HG02623 (cell line): Measurements from ENCODE around the gene OR52N1.
A peak's percentile ranks its signal among the peaks of the same experiment; 100 is the strongest.

ENCODE experiments used
- ATAC-seq: cut with Tn5 transposase; IDR thresholded peaks from one replicate; pipeline ENCODE4 v1.9.1; 2021; ENCODE audit warnings: moderate library complexity; ENCODE audit not compliant: unreplicated experiment

The OR52N1 gene

GRCh38 chr11:5791165-5791564, at the start of gene OR52N1:
Gene OR52N1, minus strand, starts transcription at chr11:5791265. Its CDS starts 2,449 bp downstream, at chr11:5788816.
- no peak for ATAC-seq

GRCh38 chr11:5837695-5838094, 46.6 kb upstream of the OR52N1 start:
- no peak for ATAC-seq

GRCh38 chr11:5833446-5833845, 42.4 kb upstream of the OR52N1 start:
- ATAC-seq: no peak

GRCh38 chr11:5831196-5831829, 40.2 kb upstream of the OR52N1 start:
- no peak for ATAC-seq

DNA sequence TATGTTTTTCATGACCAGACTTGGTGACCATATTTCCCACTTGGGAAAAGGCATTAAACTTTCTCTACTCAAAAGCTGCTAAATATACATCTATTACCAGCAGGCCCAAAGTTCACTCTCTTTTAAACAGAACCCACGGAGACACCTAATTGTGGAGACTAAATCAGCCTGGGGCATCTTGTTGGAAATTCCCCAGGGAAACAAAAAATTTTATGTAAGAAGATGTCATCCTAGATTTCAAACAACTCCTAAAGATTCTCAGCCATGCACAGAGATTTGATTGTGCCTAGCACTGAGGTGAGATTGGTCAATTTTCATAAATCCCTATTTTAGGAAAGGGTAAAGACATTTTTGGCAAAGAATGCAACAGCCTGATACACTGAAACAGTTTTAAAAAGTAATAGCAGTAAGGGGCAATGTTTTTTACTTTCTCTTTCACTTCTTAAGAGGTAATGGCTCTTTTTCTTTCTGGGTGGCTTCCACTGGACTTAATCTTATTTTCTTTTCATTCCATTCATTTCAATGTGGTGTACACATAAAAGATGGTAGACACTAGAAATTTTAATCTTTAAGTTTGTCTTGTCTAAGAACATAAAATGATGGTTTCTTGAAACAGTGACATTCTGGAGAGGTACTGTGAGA, 27.3 kb upstream of the OR52N1 start:
- peak; percentile 63 for ATAC-seq

DNA sequence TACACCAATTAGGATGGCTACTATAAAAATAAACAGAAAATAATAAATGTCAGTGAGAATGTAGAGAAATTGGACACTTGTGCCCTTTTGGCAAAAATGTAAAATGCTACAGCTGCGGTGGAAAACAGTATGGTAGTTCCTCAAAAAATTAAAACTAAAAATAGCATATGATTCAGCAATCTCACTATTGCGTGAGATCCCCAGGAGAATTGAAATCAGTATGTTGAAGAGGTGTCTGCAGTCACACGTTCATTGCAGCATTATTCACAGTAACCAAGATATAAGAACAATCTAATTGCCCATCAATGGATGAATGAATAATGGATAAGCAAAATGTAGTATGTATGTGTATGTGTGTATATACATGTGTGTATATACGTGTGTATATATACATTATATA, 24.5 kb upstream of the OR52N1 start:
- ATAC-seq: no peak

GRCh38 chr11:5809905-5810795, 19.1 kb upstream of the OR52N1 start:
- ATAC-seq: no peak

DNA sequence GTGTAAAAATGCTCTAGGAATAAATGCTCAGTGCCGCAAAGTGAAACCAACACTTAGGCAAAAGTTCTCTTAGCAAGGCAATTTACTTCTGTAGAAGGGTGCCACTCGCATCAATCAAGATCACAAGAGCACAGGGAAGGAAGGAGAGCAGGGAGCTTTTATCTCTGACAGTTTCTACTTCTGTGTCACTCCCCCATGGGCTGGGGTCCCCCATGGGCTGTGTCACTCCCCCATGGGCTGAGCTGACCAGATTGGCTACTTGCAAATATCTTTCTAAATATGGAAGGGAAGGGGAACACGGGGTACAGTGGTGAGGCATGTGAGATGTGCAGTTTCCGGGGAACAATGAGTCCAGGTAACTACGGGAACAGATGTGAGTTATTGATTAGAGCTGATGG, 18.1 kb upstream of the OR52N1 start:
- ATAC-seq: no peak

DNA sequence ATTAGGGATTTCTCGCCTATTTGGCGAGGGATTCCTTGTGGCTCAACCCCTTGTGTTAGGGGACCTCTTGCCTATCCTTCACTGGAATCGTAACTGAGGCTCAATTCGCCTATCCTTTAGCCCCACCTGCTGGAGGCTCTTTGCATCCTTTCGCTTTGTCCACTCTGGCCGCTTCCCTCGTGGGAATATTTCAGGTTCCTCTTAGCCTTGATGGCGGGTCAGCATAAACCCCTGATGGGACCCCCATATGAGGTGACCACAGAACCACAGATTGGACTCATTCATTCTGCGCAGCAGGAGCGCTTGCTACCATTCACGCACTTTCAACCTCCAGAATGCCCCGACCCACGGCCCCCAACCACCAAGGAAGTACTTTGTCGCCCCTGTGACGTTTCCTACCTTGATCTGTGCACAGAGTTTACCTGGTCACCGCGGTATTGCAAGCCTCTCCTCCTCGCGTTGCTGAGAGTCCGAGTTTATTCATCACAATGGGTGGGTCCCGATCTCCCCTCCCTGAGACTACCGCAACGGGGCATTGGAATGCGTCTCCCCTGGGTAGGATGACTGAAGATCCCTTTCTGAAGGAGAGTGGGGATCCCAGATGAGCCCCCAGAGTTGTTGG, 17.5 kb upstream of the OR52N1 start, which contains the start of gene OR52N2:
Gene OR52N2, plus strand, starts transcription at position 425 of the 622 bp plus-strand sequence. CDS start 11,412 bp downstream, outside the sequence.
- peak; percentile 91 for ATAC-seq

- ATAC-seq: no peak
Observed at GRCh38 chr11:5807580-5807979, 16.5 kb upstream of the OR52N1 start.

DNA sequence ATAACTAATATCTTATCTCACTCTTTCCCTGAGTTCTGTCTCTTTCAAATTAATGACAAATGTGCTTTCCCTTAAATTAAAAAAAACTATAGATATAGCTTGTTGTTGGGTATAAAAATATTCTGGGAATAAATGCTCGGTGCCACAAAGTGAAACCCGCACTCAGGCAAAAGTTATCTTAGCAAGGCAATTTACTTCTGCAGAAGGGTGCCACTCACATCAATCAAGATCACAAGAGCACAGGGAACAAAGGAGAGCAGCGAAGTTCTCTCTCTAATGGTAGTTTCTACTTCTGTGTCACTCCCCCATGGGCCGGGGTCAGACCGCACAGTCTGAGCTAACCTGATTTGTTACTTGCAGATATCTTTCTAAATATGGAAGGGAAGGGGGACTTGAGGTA, 12.9 kb upstream of the OR52N1 start:
- ATAC-seq: no peak

DNA sequence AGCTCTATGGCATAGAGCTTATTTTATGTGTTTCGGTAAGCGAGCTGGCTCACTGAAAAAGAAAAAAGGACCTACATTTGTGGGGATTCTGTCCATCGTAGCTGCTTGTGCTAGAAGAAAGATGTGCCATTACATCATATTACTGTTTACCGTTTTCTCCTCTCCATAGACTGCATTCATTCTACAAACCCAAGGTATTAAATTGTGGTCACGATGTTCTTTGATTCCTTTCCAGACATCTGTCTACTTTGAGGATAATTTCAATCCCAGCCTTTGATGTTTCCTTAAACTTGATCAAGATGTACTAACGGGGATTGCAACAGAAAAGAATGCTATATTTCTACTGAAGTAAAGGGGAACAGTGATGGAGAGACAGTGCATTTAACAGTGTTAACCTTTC, 5.5 kb upstream of the OR52N1 start:
- ATAC-seq: no peak

DNA sequence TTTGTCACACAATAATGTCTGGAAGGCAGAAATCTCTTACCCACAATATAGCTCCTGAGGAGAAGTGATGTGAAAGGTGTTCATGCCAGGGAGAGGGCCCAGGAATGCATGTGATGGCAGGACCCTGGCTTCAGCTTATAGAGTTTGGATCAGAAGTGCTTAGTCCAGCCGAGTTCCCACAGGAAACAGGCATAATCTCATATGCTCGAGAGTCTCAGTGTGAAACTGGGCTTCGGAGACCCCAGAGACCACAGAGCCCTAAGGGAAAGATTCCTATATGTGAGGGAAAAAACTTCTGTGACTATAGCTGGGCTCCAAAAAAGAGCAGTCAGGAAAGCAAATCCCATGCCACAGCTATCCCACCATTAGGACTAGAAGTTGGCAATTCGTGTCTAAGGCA, 7.8 kb downstream of the OR52N1 start, which contains the start of gene OR52N5:
Gene OR52N5, minus strand, starts transcription at position 101 of the 400 bp plus-strand sequence. CDS start 4,721 bp downstream, outside the sequence.
- no peak for ATAC-seq

GRCh38 chr11:5767056-5767455, 24.0 kb downstream of the OR52N1 start:
- ATAC-seq: no peak

DNA sequence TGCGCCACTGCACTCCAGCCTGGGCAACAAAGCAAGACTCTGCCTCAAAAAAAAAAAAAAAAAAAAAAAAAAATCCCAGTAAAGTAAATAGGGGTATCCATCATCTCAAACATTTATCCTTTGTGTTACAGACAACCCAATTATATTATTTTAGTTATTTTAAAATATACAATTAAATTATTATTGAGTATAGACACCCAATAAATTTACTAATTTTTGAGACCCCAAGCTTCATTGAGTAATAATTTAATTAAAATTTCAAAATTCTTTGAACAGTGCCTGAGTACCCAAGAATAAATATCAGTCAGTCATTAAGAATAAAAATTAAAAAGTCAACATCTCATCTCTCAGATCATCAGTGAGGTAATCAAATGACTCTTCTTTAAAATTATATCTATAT, 37.1 kb downstream of the OR52N1 start, which contains the start of gene OR52N4:
Gene OR52N4, plus strand, starts transcription at position 301 of the 400 bp plus-strand sequence. CDS start 498 bp downstream, outside the sequence.
- ATAC-seq: no peak

DNA sequence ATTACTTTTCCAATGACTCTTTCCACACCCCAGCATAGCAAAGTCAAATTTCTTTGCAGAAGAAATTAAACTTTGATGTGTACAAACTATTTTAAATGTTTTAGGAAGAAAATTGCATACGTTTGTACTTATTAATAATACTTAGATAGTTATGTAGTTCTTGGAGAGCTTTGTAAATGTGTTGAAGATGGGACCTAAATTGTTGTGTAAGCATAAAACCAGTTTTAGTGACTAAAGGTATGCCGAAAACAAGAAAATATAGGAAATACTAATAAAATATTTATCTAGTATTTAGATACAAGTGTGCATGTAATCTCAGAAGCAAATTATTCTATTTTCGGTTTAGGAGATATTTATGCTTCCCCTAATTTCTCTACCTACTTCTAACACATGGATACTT, 41.2 kb downstream of the OR52N1 start:
- no peak for ATAC-seq

- ATAC-seq: no peak
Observed at GRCh38 chr11:5746614-5747013, 44.5 kb downstream of the OR52N1 start.

DNA sequence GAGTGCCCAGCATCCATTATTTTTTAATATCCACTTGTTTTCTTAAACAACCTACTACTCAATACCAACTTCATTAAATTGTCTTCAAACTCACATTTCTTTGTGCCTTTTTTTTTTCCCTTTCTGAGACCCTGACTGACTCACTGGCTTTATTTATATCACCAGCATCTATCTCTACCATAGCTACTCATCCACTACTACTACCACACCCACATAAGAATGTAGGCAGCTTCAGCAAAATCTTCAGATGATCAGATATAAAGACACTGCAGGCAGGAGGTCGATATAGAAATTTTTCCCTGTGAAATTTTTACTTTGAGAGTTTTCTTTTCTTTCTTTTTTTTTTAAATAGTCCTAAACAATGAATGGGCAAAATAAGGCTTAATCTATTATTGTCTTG, 52.6 kb downstream of the OR52N1 start:
- no peak for ATAC-seq

DNA sequence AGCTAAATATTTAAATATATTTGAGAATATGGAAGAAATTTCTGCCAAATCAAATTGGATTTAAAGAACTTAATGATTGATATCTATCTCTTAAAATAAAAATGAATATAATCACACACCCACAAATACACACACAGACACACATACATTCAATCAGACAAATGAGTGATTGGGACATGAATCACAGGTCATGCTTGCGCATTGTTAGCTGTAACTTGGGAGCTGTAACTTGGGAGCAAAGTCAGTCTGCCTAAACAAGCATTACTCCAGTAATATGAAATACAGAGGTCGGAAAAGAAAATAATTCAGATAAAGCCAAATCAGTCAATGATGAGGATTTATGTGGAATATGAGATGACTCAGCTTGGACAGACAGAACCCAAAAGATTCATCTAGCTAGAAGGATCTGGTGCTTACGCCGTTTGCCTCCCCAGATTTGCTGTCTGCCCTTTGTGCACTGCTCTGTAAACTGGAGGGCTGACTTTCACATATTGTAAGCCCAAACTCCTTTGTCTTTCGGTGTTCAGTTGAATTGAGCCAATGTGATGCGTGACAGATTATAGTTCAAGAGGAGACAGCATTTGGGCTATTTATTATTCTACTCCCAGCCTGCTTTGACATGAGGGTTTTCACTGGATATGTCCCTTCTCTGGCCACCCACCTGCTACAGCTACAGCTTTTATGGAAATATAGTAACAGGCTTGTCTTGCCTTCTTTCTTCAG, 53.2 kb downstream of the OR52N1 start:
- ATAC-seq: no peak

DNA sequence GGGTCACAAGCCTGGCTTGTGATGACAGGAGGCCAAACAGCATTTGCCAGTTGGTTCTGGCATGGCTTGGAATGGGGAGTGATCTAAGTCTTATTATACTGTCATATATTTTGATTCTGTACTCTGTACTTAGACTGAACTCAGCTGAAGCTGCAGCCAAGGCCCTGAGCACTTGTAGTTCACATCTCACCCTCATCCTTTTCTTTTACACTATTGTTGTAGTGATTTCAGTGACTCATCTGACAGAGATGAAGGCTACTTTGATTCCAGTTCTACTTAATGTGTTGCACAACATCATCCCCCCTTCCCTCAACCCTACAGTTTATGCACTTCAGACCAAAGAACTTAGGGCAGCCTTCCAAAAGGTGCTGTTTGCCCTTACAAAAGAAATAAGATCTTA, 54.0 kb downstream of the OR52N1 start:
- ATAC-seq: no peak
